ENCODE results near the gene MRPL17.
"Not testable (repeated sequence)": the region's sequence is repeated elsewhere in the genome, so short reads cannot be mapped to it uniquely, and the experiment has no call there.

The MRPL17 gene

GRCh38 chr11:6717426-6717825 is 34.3 kb upstream of the MRPL17 start:
- DNase-seq (ENCODE audit: low read depth), result no peak
- no peak overlapping the region for H3K4me3 ChIP-seq (ENCODE audit: low read length)
- TF ChIP-seq CTCF (conservative IDR thresholded peaks at IDR 0.05; ENCODE audit: low read length), result no peak

GRCh38 chr11:6711552-6711951 is 28.4 kb upstream of the MRPL17 start:
- peak; percentile 49 for TF ChIP-seq CTCF (conservative IDR thresholded peaks at IDR 0.05; ENCODE audit: low read length)
- not testable (repeated sequence) for H3K4me3 ChIP-seq (ENCODE audit: low read length); DNase-seq (ENCODE audit: low read depth)

- no peak for DNase-seq (ENCODE audit: low read depth)
- TF ChIP-seq CTCF (conservative IDR thresholded peaks at IDR 0.05; ENCODE audit: low read length), result no peak
- no peak overlapping the region for H3K4me3 ChIP-seq (ENCODE audit: low read length)
Observed at GRCh38 chr11:6708876-6709275, 25.7 kb upstream of the MRPL17 start.

- H3K4me3 ChIP-seq (ENCODE audit: low read length), result no peak overlapping the region
- peak; percentile 61 for DNase-seq (ENCODE audit: low read depth)
- peak; percentile 97 for TF ChIP-seq CTCF (conservative IDR thresholded peaks at IDR 0.05; ENCODE audit: low read length)
Observed at GRCh38 chr11:6705905-6706535, 22.9 kb upstream of the MRPL17 start.

- peak; percentile 80 for DNase-seq (ENCODE audit: low read depth)
- TF ChIP-seq CTCF (conservative IDR thresholded peaks at IDR 0.05; ENCODE audit: low read length), result peak; percentile 68
- H3K4me3 ChIP-seq (ENCODE audit: low read length), result no peak overlapping the region
Observed at GRCh38 chr11:6703247-6704063, 20.3 kb upstream of the MRPL17 start.

- DNase-seq (ENCODE audit: low read depth); H3K4me3 ChIP-seq (ENCODE audit: low read length): not testable (repeated sequence)
Observed at GRCh38 chr11:6701955-6702354, 18.8 kb upstream of the MRPL17 start.

GRCh38 chr11:6695377-6695776 is 12.2 kb upstream of the MRPL17 start:
- no peak overlapping the region for H3K4me3 ChIP-seq (ENCODE audit: low read length)
- peak; percentile 48 for DNase-seq (ENCODE audit: low read depth)
- TF ChIP-seq CTCF (conservative IDR thresholded peaks at IDR 0.05; ENCODE audit: low read length), result no peak

Data from AG10803 (cell line).